ENCODE data around the gene SRSF4. TPM values are rescaled to one million over a fixed set of nuclear protein-coding genes. Genes with fewer than 3 reads are reported as not detected.

SRSF4 gene
- polyA plus RNA-seq, 1 of the 3 experiments (the other 2 are of a cell fraction), result 62.6 TPM

- no peak overlapping the region for H2AFZ ChIP-seq (ENCODE audit: low read depth)
- H3K79me2 ChIP-seq (ENCODE audit: insufficient read depth), result no peaks in the 10 kb centered on the region
- no peak overlapping the region for H3K4me3 ChIP-seq (ENCODE audit: low read depth in 2 of 2, low read length in 1 of 2)
- 95% methylated on average over 5 of the region's 5 CpGs for WGBS (ENCODE audit: low lambda C conversion rate)
- peaks cover 8% of the 10 kb centered on the region for H3F3A ChIP-seq (replicated peaks; ENCODE audit: insufficient read depth)
- no peaks in the 10 kb centered on the region for H3K9me2 ChIP-seq
- H3K27ac ChIP-seq (ENCODE audit: low read depth in 2 of 2, low read length in 1 of 2), result no peak overlapping the region
- no peaks in the 10 kb centered on the region for H3K9me3 ChIP-seq
- DNase-seq, result no peak
- H3K9ac ChIP-seq, result no peak overlapping the region
- CTCF ChIA-PET, result interaction anchor here (0.7 to 6.1 kb wide), 12 partner anchors 14 to 1985 kb away, joined by 3 to 95 read pairs (median 12); partner anchors contain the start of gene SRSF4
- H4K20me1 ChIP-seq (ENCODE audit: insufficient read depth), result no peaks in the 10 kb centered on the region
- H3K4me2 ChIP-seq, result no peak overlapping the region
- peaks cover 17 to 18% of the 10 kb centered on the region in 2 experiments; a peak in 2 of 4 replicates for H3K4me1 ChIP-seq (ENCODE audit: control insufficient read depth in 1 of 2, insufficient read depth in 2 of 2, low read depth in 1 of 2, low read length in 1 of 2)
- TF ChIP-seq TEAD4 (IDR thresholded peaks at IDR 0.05; ENCODE audit: borderline replicate concordance, insufficient read depth), result no peak
- TF ChIP-seq JUND (IDR thresholded peaks at IDR 0.05), result 0 out of 2 replicates have a peak, but pooled peaks have one; percentile 11
- no peaks in the 10 kb centered on the region for H3K27me3 ChIP-seq (ENCODE audit: insufficient read depth)
- POLR2A ChIA-PET, result no interaction called here
- H3K36me3 ChIP-seq (replicated peaks in 1 of 2; ENCODE audit: control insufficient read depth in 1 of 2, insufficient read depth in 2 of 2, low read length in 1 of 2), result peaks cover 18 to 21% of the 10 kb centered on the region in 2 experiments
Measured at GRCh38 chr1:29200906-29201594, 19.4 kb upstream of the SRSF4 start.

DNA sequence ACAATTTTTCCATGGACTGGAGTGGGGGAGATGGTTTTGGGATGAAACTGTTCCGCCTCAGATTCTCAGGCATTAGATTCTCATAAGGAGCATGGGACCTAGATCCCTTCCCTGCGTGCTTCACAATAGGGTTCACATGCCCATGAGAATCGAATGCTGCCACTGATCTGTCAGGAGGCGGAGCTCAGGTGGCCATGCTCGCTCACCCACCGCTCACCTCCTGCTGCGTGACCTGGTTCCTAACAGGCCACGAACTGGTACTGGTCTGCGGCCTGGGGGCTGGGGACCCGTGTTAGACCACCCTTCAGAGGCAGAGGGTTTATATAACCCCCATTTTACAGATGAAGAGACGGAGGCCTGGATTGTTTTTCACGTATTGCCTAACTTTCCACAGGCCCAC lies 16.3 kb upstream of the SRSF4 start:
- H2AFZ ChIP-seq (ENCODE audit: low read depth), result no peak overlapping the region
- CTCF ChIA-PET, result interaction anchor here (0.7 to 5.8 kb wide), 14 partner anchors 11 to 1510 kb away, joined by 3 to 37 read pairs (median 4); partner anchors contain the start of gene SRSF4
- no peak for TF ChIP-seq RXRA (IDR thresholded peaks at IDR 0.05; ENCODE audit: borderline replicate concordance, low read depth)
- 0 out of 2 replicates have a peak, but pooled peaks have one; percentile 5 for TF ChIP-seq GATA2 (CRISPR knock-in tag; IDR thresholded peaks at IDR 0.05)
- no peaks in the 10 kb centered on the region for H3K27me3 ChIP-seq (ENCODE audit: insufficient read depth)
- no peaks in the 10 kb centered on the region for H3K9me2 ChIP-seq
- no peak overlapping the region for H3K4me2 ChIP-seq
- no peak overlapping the region for H3K9ac ChIP-seq
- H3K4me1 ChIP-seq (ENCODE audit: control insufficient read depth in 1 of 2, insufficient read depth in 2 of 2, low read depth in 1 of 2, low read length in 1 of 2), result peaks cover 17 to 18% of the 10 kb centered on the region in 2 experiments; a peak in 2 of 4 replicates
- H3K79me2 ChIP-seq (ENCODE audit: insufficient read depth), result no peaks in the 10 kb centered on the region
- no peaks in the 10 kb centered on the region for H3K9me3 ChIP-seq
- H3F3A ChIP-seq (replicated peaks; ENCODE audit: insufficient read depth), result peaks cover 8% of the 10 kb centered on the region
- peak overlapping the region in 1 of 2 experiments; percentile 71; a peak in 1 of 4 replicates for H3K27ac ChIP-seq (ENCODE audit: low read depth in 2 of 2, low read length in 1 of 2)
- no peak for DNase-seq
- POLR2A ChIA-PET, result interaction anchor here (0.5 to 3.2 kb wide), 2 partner anchors 16 to 27 kb away, joined by 3 to 22 read pairs; partner anchors contain the start of gene SRSF4
- H4K20me1 ChIP-seq (ENCODE audit: insufficient read depth), result no peaks in the 10 kb centered on the region
- H3K36me3 ChIP-seq (replicated peaks in 1 of 2; ENCODE audit: control insufficient read depth in 1 of 2, insufficient read depth in 2 of 2, low read length in 1 of 2), result peaks cover 13 to 26% of the 10 kb centered on the region in 2 experiments
- 93% methylated on average over 5 of the region's 12 CpGs for WGBS (ENCODE audit: low lambda C conversion rate)
- H3K4me3 ChIP-seq (ENCODE audit: low read depth in 2 of 2, low read length in 1 of 2), result no peak overlapping the region

- Histone ChIP-seq H3K9me3 (no peaks in the 10 kb centered on the region), H2AFZ (ENCODE audit: low read depth) (no peak overlapping the region), H3K36me3 (replicated peaks in 1 of 2; ENCODE audit: control insufficient read depth in 1 of 2, insufficient read depth in 2 of 2, low read length in 1 of 2) (peaks cover 13 to 26% of the 10 kb centered on the region in 2 experiments), H3K79me2 (ENCODE audit: insufficient read depth) (no peaks in the 10 kb centered on the region), H3K4me1 (ENCODE audit: control insufficient read depth in 1 of 2, insufficient read depth in 2 of 2, low read depth in 1 of 2, low read length in 1 of 2) (peaks cover 16 to 18% of the 10 kb centered on the region in 2 experiments; a peak in 2 of 4 replicates), H3K27ac (ENCODE audit: low read depth in 2 of 2, low read length in 1 of 2) (peak overlapping the region in 1 of 2 experiments; percentile 71; a peak in 2 of 4 replicates), H3K27me3 (ENCODE audit: insufficient read depth) (no peaks in the 10 kb centered on the region), H3K4me2 (no peak overlapping the region), H3K9ac (peak overlapping the region; percentile 14), H3K4me3 (ENCODE audit: low read depth in 2 of 2, low read length in 1 of 2) (no peak overlapping the region), H3K9me2 (no peaks in the 10 kb centered on the region), H3F3A (replicated peaks; ENCODE audit: insufficient read depth) (peaks cover 8% of the 10 kb centered on the region), H4K20me1 (ENCODE audit: insufficient read depth) (no peaks in the 10 kb centered on the region)
- peak; percentile 61 for DNase-seq
- POLR2A ChIA-PET, result interaction anchor here (0.5 to 3.2 kb wide), 2 partner anchors 16 to 26 kb away, joined by 3 to 22 read pairs; partner anchors contain the start of gene SRSF4
- 87% methylated on average over 2 of the region's 2 CpGs for WGBS (ENCODE audit: low lambda C conversion rate)
- CTCF ChIA-PET, result interaction anchor here (0.7 to 5.8 kb wide), 15 partner anchors 11 to 1510 kb away, joined by 3 to 37 read pairs (median 5); partner anchors contain the start of gene SRSF4
- no peak for TF ChIP-seq PBX3 (IDR thresholded peaks at IDR 0.05)
- TF ChIP-seq, protein P1, sequence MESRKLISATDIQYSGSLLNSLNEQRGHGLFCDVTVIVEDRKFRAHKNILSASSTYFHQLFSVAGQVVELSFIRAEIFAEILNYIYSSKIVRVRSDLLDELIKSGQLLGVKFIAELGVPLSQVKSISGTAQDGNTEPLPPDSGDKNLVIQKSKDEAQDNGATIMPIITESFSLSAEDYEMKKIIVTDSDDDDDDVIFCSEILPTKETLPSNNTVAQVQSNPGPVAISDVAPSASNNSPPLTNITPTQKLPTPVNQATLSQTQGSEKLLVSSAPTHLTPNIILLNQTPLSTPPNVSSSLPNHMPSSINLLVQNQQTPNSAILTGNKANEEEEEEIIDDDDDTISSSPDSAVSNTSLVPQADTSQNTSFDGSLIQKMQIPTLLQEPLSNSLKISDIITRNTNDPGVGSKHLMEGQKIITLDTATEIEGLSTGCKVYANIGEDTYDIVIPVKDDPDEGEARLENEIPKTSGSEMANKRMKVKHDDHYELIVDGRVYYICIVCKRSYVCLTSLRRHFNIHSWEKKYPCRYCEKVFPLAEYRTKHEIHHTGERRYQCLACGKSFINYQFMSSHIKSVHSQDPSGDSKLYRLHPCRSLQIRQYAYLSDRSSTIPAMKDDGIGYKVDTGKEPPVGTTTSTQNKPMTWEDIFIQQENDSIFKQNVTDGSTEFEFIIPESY (IDR thresholded peaks at IDR 0.05; ENCODE audit: borderline replicate concordance, low read depth), result no peak
- no peak for TF ChIP-seq MEF2A (IDR thresholded peaks at IDR 0.05; ENCODE audit: borderline replicate concordance, low read depth)
- TF ChIP-seq CHD2 (IDR thresholded peaks at IDR 0.05; ENCODE audit: low read length, partially characterized antibody), result no peak
- no peak for TF ChIP-seq MXI1 (IDR thresholded peaks at IDR 0.05; ENCODE audit: low read depth, low read length)
- no peak for TF ChIP-seq JUND (IDR thresholded peaks at IDR 0.05)
- TF ChIP-seq, protein P2, sequence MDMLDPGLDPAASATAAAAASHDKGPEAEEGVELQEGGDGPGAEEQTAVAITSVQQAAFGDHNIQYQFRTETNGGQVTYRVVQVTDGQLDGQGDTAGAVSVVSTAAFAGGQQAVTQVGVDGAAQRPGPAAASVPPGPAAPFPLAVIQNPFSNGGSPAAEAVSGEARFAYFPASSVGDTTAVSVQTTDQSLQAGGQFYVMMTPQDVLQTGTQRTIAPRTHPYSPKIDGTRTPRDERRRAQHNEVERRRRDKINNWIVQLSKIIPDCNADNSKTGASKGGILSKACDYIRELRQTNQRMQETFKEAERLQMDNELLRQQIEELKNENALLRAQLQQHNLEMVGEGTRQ (IDR thresholded peaks at IDR 0.05; ENCODE audit: borderline replicate concordance, low read depth, low read length), result no peak
- TF ChIP-seq FOSL2 (IDR thresholded peaks at IDR 0.05; ENCODE audit: borderline replicate concordance, low read depth), result no peak
- 0 out of 2 replicates have a peak, but pooled peaks have one; percentile 6 for TF ChIP-seq GATA2 (CRISPR knock-in tag; IDR thresholded peaks at IDR 0.05)
Measured at GRCh38 chr1:29197590-29197924, 15.9 kb upstream of the SRSF4 start.

Data from SK-N-SH (cell line).